Measurements from ENCODE around the gene UNC5C.

Gene UNC5C

DNA sequence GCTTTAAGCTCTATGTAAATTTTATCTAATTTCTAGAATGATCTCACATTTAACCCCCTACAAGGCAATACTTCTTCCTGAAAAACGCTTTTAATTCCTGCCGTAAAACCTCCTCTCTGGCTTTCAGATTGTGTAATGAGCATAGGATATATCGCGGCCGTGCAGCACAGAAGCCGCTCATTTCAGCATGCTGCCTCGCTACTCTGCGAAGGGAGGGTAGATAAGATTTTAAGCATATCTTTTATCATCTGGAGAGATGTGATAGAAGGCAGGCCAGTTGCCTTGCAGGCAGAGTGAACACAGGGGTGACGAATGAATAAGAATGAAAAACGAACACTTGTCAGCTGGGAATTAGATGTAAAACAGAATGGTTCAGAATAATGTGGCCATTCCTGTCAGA, 265.5 kb downstream of the UNC5C start:
- in situ Hi-C loops (cut with MboI; ENCODE audit: low sequenced_read_pairs) = no loop called here

DNA sequence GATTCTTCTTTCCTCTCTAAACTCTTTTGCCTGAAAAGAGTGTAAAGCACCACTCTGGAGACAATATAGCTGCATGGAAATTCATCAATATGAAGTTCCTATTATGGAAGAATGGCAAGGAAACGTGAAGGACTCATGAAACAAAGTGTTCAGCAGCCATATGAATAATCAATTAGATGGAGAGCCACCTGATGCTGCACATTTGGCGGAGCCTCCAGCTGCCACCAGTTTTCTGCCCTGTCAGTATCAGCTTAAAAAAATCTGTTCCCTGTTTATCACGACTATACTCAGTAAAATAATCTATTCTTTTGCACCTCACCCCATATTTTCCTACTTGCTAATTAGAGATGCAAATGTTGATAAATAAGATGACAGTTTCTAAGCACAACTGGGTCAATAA, 276.0 kb downstream of the UNC5C start:
- in situ Hi-C loops (cut with MboI; ENCODE audit: low sequenced_read_pairs) = no loop called here

DNA sequence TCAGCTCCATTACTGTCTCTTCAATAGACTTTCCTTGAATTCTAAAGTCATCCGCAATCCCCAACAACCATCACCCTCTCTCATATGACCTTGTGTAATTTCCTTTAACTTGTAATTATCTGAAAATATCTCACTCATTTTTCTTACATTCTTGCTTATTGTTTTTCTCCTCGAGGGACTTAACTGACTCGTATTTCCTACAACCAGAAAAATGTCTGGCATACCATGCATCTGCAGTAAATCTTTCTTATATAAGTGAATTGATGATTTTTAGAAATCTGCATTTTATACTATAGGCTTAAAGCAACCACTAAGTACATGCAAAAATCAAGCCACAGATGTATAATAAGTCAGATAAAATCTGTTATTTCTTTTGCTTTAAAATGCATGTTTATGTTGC, 276.7 kb downstream of the UNC5C start:
- in situ Hi-C loops (cut with MboI; ENCODE audit: low sequenced_read_pairs) = no loop called here

DNA sequence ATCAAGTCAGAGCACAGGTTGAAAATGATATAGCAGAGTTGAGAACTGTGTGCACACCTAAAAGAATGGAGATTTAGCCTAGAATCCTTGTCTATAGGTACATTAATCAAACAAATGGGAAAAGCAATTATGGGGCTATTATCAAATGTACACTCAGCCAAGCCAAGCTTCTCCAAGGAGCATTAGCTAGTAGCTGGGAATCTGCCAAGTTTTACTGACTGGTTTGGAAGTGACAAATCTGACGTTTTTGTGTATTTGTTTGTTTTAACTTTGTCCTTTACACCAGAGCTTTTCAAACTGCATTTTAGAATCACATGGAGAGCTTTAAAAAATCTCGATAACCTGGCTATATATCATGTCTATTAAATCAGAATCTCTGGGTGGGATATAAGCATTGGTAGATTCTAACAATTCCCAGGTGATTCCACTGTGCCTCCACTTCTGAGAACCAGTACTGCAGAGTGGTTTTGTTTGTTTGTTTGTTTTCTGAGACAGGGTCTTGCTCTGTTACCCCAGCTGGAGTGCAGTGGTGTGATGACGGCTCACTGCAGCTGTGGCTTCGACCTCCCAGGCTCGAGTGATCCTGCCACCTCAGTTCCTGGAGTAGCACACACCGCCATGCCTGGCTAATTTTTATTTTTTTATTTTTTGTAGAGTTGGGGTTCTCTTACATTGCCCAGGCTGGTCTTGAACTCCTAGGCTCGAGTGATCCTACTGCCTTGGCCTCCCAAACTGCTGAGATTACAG, 279.8 kb downstream of the UNC5C start:
- in situ Hi-C loops (cut with MboI; ENCODE audit: low sequenced_read_pairs) = no loop called here

DNA sequence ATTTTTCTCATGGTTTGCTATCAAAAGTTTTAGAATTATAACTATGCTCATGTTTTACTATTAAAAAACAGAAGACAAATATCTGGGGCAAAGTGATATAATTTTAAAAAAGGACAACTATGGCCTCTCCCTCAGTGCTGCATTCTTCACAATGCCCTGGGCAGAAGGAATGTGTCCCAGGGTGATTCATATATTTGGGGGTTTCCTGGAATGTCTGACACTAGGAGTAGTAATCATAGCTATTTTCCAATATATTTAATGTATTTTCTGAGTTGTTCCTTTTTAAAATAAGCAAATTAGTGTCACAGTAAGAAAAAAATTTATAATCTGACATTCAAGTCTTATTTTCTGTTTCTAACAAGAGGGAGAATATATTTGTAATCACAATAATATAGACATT, 281.7 kb downstream of the UNC5C start:
- in situ Hi-C loops (cut with MboI; ENCODE audit: low sequenced_read_pairs) = no loop called here

DNA sequence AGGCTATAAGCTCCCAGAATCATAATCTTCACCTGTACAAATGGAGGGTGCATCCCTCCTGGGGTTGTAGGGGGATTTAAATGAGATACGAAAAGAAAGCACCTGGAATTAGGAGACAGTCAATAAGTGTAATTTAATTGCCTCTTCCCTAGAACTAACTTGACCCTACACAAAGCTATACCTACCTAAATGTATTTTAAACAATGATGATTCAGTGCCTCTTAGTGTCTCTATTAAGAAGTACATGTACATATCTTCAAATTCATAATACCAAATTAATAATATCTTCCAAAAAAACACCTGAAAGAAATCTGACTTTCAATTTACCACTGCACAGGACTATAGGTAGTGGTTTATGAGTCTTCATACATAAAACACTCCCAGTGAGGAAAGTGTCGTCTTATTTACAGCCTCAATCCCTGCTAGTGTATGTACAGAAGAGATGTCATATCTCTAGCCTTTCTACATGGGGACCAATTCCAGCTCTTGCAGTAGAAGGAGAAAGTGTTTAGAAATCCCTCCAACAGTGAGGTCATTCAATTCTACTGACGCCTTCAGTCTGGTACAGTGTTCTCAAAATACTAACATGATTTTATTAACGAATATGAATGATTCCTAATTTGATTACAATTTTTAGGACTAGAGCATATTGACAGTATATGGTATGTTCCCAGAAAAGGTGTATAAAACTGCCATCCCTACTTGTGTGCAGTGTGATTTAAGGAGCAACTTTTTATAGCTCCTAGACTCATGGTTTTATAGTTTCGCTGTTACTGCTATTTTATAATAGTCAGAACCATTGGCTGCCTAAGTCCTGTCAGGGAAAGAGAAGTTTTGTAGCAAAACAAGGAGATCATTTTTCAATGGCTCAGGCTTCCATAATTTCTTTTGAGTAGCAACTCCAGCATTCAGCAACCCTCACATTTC, 282.7 kb downstream of the UNC5C start:
- in situ Hi-C loops (cut with MboI; ENCODE audit: low sequenced_read_pairs) = no loop called here

DNA sequence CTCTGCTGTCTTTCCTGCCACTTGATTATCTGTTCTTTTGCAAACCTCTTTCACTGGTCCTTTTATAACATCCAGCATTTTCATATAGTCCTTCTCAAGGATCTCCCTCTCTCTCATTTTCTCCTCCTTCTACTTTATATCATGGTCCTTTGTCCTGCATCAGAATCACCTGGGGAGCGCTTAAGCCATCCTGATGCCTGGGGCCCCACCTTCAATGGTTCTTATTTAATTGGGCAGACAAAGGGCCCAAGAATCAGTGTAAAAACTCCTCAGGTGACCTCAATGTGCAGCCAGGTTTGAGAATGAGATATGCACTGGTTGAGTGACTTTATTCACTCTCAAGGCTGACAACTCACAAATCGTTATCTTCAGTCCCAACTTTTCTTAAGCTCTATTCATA, 283.9 kb downstream of the UNC5C start:
- in situ Hi-C loops (cut with MboI; ENCODE audit: low sequenced_read_pairs) = no loop called here

DNA sequence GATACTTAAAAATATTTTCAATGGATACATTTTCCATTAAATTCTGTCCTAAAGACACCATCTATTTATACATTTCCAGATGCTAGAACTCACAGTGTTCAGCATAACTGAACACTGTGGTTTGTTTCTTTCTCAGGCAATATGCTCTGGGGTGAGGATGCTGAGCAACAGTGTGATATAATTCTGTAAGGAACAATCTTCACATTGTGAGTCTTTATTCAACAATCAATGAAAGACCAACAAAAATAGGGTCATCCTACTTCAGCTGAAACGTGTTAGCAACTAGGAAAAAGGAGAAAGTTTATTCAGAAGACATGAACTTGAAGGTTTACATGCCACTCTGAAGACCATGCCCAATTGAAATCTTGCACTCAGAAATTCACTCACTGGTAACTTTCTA, 284.8 kb downstream of the UNC5C start:
- in situ Hi-C loops (cut with MboI; ENCODE audit: low sequenced_read_pairs) = no loop called here

DNA sequence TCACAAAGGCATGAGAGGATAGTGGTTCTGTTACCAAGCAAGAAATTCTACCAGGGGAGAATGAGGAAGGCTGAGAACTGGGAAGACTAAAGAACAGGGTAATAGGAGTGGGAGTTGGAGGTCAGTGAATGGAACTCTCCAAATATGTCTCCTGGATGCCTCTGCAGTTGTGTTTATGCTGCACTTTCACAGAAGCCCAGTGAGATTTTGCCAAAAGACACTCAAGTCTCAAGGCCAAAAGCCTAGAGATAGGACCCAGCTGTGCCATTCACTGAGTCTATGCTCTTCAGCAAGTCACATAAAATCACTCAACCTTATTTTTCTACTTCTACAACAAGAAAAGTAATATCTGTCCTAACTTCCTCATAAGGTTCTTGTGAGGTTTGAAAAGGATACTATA, 285.4 kb downstream of the UNC5C start:
- in situ Hi-C loops (cut with MboI; ENCODE audit: low sequenced_read_pairs) = no loop called here

DNA sequence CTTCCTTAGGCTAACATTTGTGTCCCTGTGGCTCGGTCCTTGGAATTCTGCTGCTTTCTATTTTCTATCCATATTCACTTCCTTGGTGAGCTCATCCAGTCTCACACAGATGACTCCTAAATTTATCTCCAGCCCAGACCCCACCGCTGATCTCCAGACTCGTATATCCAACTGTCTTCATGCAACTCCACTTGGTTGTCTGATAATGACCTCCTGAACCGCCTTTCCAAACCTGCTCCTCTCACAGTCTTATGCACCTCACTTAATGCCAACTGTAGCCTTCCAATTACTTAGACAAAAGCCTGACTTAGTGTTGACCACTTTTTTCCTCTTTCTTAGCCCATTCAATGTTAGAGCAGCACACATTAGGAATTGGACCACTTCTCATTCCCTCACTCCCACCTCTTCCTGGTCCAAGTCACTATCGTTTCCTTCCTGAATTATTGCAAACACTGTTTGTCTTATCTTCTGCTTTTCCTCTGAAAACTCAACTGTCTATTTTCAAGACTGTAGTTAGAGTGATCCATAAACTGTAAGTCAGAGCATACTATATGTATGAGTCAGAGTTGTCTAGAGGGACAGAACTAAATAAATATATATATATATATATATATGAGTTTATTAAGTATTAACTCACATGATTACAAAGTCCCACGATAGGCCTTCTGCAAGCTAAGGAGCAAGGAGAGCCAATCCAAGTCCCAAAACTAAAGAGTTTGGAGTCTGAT, 292.5 kb downstream of the UNC5C start:
- in situ Hi-C loops (cut with MboI; ENCODE audit: low sequenced_read_pairs) = no loop called here

DNA sequence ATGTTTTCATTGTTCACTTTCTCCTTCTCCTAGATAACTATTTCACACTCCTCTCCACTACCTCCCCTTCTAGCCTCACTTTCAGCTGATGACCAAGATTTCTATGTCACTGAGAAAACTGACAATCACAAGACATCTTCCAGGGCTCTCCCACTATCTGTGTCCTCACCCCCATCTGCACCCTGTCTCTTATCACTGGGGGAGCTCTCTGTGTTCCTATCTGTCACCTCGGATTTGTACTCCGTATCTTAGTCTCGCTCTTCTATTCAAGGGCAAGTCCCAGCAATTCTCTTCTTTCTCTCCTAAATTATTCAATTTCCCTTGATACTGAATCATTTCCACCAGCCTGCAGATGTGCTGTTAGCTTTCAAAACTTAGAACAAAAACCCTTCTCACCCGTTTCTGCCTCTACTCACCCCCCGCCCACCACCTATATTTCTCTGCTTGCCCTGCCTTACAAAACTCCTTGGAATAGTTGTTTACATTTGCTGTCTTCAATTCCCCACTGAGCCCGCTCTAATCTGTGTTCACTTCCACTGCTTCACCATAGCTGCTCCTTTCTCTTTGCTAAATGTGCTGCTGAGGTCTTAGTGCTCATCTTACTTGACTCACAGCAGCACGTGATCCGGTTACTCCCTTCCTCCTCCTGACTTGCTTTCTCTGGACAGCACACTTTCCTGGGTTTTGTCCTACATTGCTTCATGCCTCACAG, 293.2 kb downstream of the UNC5C start:
- in situ Hi-C loops (cut with MboI; ENCODE audit: low sequenced_read_pairs) = no loop called here

DNA sequence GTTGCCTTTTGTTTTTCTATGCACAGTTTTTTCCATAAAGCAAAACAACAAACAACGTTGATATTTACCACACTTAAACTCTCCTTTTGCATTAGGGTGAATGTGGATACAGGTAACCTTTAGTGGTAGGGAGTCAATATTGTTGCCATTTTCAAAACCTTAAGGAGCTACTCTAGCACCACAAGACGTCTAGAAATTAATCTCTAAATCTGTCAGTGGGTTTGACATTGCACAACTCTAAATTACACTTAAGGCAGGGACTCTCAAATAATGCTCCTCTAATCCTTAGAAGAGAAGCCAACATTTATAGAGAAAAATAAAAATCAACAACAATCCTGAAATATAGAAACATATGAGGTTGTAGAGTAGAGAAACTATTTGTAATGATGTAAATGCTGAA, 297.2 kb downstream of the UNC5C start:
- in situ Hi-C loops (cut with MboI; ENCODE audit: low sequenced_read_pairs) = no loop called here

DNA sequence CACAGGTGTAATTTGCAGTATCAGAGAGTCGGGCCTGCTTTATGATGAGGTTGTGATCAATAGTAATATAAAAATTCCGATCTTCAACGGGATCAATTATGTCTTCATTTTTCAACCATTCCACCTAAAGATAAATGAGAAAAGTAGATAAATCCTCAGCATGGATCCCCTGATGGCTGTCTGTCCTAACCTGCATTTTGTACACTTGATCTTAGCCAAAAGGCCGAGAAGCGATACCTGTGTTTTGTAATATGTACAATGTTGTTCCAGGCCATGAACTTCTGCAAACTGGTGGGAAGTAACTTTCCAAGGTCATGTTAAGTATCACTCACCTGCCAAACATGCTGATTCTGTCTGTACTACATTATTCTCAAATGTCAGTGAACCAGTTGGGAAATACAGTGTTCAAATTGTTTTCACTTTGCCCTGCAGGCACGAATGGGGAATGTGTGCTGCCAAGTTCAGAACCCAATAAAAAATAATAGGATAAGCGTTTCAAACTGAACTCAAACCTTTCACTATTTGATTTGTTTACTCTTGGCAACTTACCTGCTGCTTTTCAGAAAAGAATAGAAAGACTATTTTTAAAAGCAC, 298.1 kb downstream of the UNC5C start:
- in situ Hi-C loops (cut with MboI; ENCODE audit: low sequenced_read_pairs) = no loop called here

DNA sequence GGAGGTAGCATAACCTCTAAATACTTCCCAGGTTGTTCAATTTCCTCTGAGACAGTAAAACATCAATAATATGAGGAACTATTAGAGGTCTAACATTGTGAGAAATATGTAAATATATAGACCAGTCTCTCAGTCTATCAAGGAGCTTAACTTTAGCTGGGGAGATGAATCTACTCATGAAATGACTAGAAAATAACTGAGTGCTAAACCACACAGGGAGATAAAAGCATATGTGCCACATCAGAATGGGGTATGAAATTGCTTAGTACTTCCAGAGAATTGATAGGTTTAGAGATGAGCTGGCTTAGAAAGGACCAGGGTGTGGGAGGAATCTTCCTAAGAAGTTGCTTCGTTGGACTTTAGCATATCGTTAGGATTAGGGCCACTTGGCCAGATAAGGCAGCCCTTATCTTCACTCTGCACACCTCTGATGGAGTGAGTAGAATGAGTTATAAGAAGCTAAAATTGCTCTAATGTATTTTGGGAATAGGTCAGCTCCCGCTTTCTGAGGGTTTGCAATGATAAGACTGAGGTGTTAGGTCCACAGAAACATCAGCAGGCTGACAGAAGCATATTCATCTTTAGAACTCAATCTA, 299.2 kb downstream of the UNC5C start:
- in situ Hi-C loops (cut with MboI; ENCODE audit: low sequenced_read_pairs) = no loop called here

DNA sequence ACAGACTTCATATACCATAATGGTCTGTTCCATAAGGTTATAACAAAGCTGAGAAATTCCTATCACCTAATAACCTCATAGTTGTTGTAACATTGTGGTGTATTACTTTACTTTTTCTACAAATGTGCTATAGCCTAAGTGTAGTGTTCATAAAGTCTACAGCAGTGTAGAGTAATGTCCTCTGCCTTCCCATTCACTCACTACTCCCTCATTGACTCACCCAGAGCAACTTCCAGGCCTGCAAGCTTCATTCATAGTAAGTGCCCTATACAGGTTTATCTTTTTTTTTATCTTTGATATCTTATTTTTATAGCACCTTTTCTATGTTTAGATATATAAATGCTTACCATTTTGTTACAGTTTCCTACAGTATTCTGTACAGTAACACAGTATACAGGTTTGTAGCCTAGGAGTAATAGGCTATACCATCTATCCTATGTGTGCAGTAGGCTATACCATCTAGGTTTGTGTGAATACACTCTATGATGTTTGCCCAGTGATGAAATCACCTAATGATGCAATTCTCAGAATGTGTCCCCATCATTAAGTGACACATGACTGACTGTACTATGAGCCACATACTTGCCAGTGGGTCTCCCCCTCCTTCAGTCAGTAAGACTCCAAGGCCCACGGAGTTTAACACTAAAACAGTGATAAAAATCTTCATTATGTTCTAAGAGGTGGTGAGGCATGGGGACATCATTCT, 299.9 kb downstream of the UNC5C start:
- in situ Hi-C loops (cut with MboI; ENCODE audit: low sequenced_read_pairs) = no loop called here

DNA sequence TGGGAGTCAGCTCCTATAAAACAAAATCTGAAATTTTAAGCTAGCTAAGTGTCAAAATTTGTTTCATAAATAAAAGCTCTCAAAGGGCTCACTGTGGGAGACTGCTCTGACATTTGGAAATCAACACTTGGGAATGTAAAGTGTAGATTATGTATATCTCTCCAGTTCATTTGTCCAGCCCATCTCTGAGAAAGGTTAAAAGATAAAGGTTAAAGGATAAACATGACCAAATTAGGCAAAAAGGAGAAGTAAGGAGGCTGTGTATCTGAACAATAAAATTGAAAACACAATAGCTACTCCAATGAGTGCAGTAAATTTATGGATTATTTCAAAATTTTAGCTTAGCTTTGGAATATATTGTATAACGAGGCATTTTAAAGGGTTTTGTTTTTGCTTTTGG, 304.9 kb downstream of the UNC5C start:
- in situ Hi-C loops (cut with MboI; ENCODE audit: low sequenced_read_pairs) = no loop called here

DNA sequence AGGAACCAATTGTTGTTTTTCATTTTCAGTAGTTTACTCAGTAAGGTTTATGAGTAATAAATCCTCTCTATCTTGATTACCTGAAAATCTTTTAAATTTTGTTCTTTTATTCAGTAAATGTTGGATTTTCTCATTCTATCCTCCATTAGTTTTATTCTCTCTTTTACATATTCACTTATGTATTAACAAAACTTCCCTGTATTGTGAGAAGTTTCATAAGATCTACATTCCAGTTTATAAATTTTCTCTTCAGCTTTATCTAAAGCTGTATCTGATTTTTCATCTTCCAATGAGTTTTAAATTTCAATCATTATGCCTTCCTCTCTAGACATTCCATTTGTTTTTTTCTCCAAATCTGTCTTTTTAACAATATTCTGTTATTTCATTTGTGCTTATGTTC, 310.2 kb downstream of the UNC5C start:
- in situ Hi-C loops (cut with MboI; ENCODE audit: low sequenced_read_pairs) = no loop called here

DNA sequence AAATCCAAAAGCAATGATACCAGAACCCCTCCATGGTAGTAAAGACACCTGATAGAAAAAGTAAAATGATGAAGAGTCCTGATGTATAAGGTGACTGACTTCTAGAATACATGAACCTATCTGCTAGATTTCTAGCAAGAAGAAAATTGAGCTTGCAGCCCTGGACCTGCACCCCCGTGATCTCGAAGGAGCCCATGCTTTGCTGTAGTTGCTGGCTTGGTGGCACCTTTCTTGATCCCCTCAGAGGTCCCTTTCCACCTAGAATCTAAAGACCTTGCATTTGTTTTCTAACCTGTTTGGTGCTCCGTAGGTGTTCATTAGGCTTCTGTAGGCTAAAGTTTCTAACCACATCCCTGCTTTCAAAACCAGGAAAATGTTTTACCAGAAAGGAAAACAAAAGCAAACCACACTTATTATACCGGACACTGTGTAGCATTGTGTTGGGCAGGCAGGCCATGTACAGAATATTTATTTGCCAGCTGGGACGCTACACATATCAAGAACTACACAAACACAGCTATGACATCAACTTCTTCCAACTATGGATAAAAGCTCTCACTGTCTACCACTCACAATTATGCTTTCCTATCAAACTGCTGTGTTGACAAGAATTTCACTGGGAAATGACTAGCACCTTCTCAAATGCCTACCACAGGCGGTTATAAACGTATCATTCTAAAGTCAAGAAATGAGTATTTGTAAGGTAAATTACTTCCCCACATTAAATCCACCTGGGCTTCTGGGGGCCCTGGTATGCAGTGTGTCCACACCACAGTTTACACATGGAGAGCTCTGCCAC, 316.2 kb downstream of the UNC5C start:
- in situ Hi-C loops (cut with MboI; ENCODE audit: low sequenced_read_pairs) = no loop called here

DNA sequence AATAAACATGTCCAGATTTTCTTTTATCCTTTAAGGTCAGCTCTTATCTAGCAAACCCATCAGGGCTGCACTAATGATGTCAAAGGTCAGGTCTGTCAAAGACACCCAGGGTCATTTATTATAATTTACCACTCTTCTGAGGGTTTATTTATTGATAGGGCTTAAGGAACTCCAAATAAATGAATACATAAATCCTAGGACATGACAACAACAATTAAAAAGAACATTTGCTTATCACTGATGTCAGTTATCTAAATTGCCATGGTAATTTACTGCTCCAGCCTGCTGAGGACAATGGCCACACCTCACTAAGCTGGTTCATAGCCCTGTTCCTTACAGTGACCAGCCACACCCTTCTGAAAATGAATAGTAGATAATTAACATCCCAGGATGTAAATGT, 317.1 kb downstream of the UNC5C start:
- in situ Hi-C loops (cut with MboI; ENCODE audit: low sequenced_read_pairs) = no loop called here
